Ovary (tissue), 9 donors: ENCODE data around the gene ADSL. TPM values are rescaled to one million over a fixed set of nuclear protein-coding genes. Genes with fewer than 3 reads are reported as not detected.

ENCODE experiments used
- DNase-seq, 5 donors: peaks; one replicate each; pipeline ENCODE4 v3.0.0-alpha.2; 2019 to 2020
- H3K27ac ChIP-seq, 2 donors: fragments of 200-600 bp; one replicate each; pipeline versions ENCODE4 v1.5.1 to v1.8.0; 2019 to 2022
- H3K27me3 ChIP-seq: fragments of 200-600 bp; one replicate; pipeline ENCODE4 v1.8.0; 2022
- H3K36me3 ChIP-seq: fragments of 200-600 bp; sonication (generic); one replicate; pipeline ENCODE4 v1.5.1; 2019
- H3K4me1 ChIP-seq: one replicate; pipeline ENCODE4 v1.8.1; 2013; ENCODE audit warnings: mild to moderate bottlenecking, moderate library complexity; ENCODE audit not compliant: insufficient read depth
- H3K4me3 ChIP-seq: fragments of 200-600 bp; sonication (generic); one replicate; pipeline ENCODE4 v1.5.1; 2017
- H3K9me3 ChIP-seq, 2 donors: fragments of 200-600 bp in 1 of 2; sonication (generic) in 1 of 2; one replicate each; pipeline versions ENCODE4 v1.5.1 to v1.8.1; 2013 to 2019; ENCODE audit warnings: mild to moderate bottlenecking in 1 of 2, moderate library complexity in 1 of 2
- CTCF ChIP-seq, 3 donors: fragments of 450-650 bp in 2 of 3; fragments of 200-600 bp in 1 of 3; IDR thresholded peaks; one replicate each; pipeline versions ENCODE4 v1.5.1 to v1.8.0; 2016 to 2022; ENCODE audit warnings: antibody characterized with exemption in 3 of 3, mild to moderate bottlenecking in 1 of 3
- EP300 ChIP-seq: sonication (generic); formaldehyde crosslinking; IDR thresholded peaks from one replicate; pipeline ENCODE4 v1.6.1; 2017; ENCODE audit warnings: antibody characterized with exemption
- POLR2A ChIP-seq: fragments of 450-650 bp; IDR thresholded peaks from one replicate; pipeline ENCODE4 v1.6.1; 2017; ENCODE audit warnings: antibody characterized with exemption, mild to moderate bottlenecking, moderate library complexity
- WGBS, 3 donors: extraction: QIAGEN DNeasy Blood & Tissue Kit in 1 of 3; methylation state at CpG; one replicate each; pipeline versions ENCODE4 v1.1.5 to v1.1.7; 2013 to 2017; 5-methylcytosine and 5-hydroxymethylcytosine counted together
- intact Hi-C, 4 donors: fragments of 100-400 bp; cut with DNase I; formaldehyde crosslinking; loops; one replicate each; pipeline versions ENCODE4 v1.11.0 to v1.15.1; 2022 to 2023
- polyA plus RNA-seq, 2 donors: library from polyadenylated mRNA; stranded (reverse); fragments of 200-250 nt in 1 of 2; fragments of 350-450 nt in 1 of 2; fragmentation: Illumina TruSeq in 1 of 2; extraction: RNeasy Lipid Tissue Mini Kit (QIAGEN cat#74804) in 1 of 2; gene quantifications; one replicate each; pipeline ENCODE4 v1.2.3, GENCODE V29; 2013 to 2014
- total RNA-seq, 7 donors: library from RNA; depleted of rRNA in 2 of 7; stranded (reverse); fragments of >200 nt in 2 of 7; fragmentation: NEBNext Ultra II Directional in 3 of 7; extraction: Animal tissue kit (Norgen Biotek cat#: 25700) in 3 of 7; gene quantifications; one replicate each; pipeline versions ENCODE4 v1.1.0 to v1.2.4, GENCODE V29; 2016 to 2023
- donor health status: DM: no; HTN: no; CAD: no; lungs with moderate emphysema.
- donor health status: DM: no; HTN: no; CAD: no.
- donor health status: Bipolar disorder and iron deficiency.
- donor health status: DM: yes; HTN: yes; CAD: no.
- donor health status: DM: no; HTN: no; CAD: no.
- donor health status: DM: yes; HTN: yes; CAD: no.

ADSL gene
- total and polyA plus RNA-seq, 9 donors: 45.1 to 63.5 (median 49.7) TPM

- 93 to 95% (median 95%) methylated on average over 9 of the region's 9 CpGs for WGBS, 3 donors
- DNase-seq: no peak
- TF ChIP-seq EP300 (no peak), CTCF (IDR thresholded peaks at IDR 0.05) (no peak), POLR2A (no peak)
- intact Hi-C loops: no loop called here
- no peaks in the 10 kb centered on the region for H3K27me3 ChIP-seq
- H3K27ac ChIP-seq: no peak overlapping the region
- no peak overlapping the region for H3K4me3 ChIP-seq
- no peaks in the 10 kb centered on the region for H3K36me3 ChIP-seq
- peaks cover 2% of the 10 kb centered on the region for H3K4me1 ChIP-seq
- H3K9me3 ChIP-seq: no peaks in the 10 kb centered on the region
Measured at GRCh38 chr22:40329466-40329865, 16.8 kb upstream of the ADSL start.

- Histone ChIP-seq H3K4me1 (peaks cover 2% of the 10 kb centered on the region), H3K36me3 (no peaks in the 10 kb centered on the region), H3K4me3 (no peak overlapping the region), H3K27ac (no peak overlapping the region), H3K9me3 (no peaks in the 10 kb centered on the region), H3K27me3 (no peaks in the 10 kb centered on the region)
- TF ChIP-seq CTCF (IDR thresholded peaks at IDR 0.05) (no peak), EP300 (no peak), POLR2A (no peak)
- intact Hi-C loops: no loop called here
- 90 to 93% (median 90%) methylated on average over 4 of the region's 4 CpGs for WGBS, 3 donors
- DNase-seq: no peak
Measured at GRCh38 chr22:40330086-40330485, 16.2 kb upstream of the ADSL start.

GRCh38 chr22:40330615-40331014, 15.7 kb upstream of the ADSL start:
- TF ChIP-seq POLR2A: no peak
- no peak for TF ChIP-seq CTCF (IDR thresholded peaks at IDR 0.05)
- TF ChIP-seq EP300: no peak
- Histone ChIP-seq H3K4me3 (no peak overlapping the region), H3K36me3 (no peaks in the 10 kb centered on the region), H3K4me1 (peaks cover 2% of the 10 kb centered on the region), H3K27ac (no peak overlapping the region), H3K9me3 (no peaks in the 10 kb centered on the region), H3K27me3 (no peaks in the 10 kb centered on the region)
- DNase-seq: no peak
- 74 to 88% (median 85%) methylated on average over 10 of the region's 10 CpGs for WGBS, 3 donors
- intact Hi-C loops: no loop called here

- intact Hi-C loops: no loop called here
- Histone ChIP-seq H3K4me1 (peaks cover 2% of the 10 kb centered on the region), H3K27ac (no peak overlapping the region), H3K4me3 (no peak overlapping the region), H3K36me3 (no peaks in the 10 kb centered on the region), H3K27me3 (no peaks in the 10 kb centered on the region), H3K9me3 (no peaks in the 10 kb centered on the region)
- 41 to 60% (median 51%) methylated on average over 4 of the region's 4 CpGs for WGBS, 3 donors
- no peak for DNase-seq
- no peak for TF ChIP-seq POLR2A
- no peak for TF ChIP-seq EP300
- no peak for TF ChIP-seq CTCF (IDR thresholded peaks at IDR 0.05)
Measured at GRCh38 chr22:40331706-40332105, 14.6 kb upstream of the ADSL start.
